KOPT-K1 (cell line): ENCODE data around the gene TBC1D24.

Experiments
- H3K27ac ChIP-seq: fragments of 200-600 bp; sonication (generic); 2 replicates; pipeline ENCODE4 v1.5.1; 2016; ENCODE audit warnings: antibody characterized with exemption, mild to moderate bottlenecking, low read depth, low read length; ENCODE audit not compliant: poor library complexity, severe bottlenecking
- H3K36me3 ChIP-seq: fragments of 200-600 bp; sonication (generic); 2 replicates; pipeline ENCODE4 v1.5.1; 2017; ENCODE audit warnings: antibody characterized with exemption, mild to moderate bottlenecking, low read length, moderate library complexity; ENCODE audit not compliant: insufficient read depth
- H3K9me3 ChIP-seq: fragments of 200-600 bp; sonication (generic); 2 replicates; pipeline ENCODE4 v1.5.1; 2017; ENCODE audit warnings: antibody characterized with exemption, low read length, mild to moderate bottlenecking; ENCODE audit not compliant: insufficient read depth, poor library complexity, severe bottlenecking

Gene TBC1D24

DNA sequence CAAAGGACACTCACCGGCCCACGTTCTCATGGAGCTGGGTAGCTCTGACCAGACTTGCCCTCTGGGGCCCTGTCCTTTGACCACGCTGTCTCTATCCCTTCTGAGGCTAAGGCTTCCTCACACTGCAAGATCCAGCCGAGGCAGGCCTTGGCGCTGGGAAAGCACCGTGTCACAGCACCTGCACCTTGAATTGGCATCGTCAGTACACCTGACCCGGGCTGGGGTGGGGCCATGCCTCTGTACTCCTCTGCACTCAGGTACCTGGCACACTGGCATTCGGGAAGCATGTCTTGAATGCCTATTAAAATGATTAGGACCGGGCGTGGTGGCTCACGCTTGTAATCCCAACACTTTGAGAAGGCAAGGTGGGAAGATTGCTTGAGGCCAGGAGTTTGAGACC lies 6.0 kb downstream of the TBC1D24 start:
- Histone ChIP-seq H3K36me3 (no peaks in the 10 kb centered on the region), H3K9me3 (no peaks in the 10 kb centered on the region), H3K27ac (no peak overlapping the region)

DNA sequence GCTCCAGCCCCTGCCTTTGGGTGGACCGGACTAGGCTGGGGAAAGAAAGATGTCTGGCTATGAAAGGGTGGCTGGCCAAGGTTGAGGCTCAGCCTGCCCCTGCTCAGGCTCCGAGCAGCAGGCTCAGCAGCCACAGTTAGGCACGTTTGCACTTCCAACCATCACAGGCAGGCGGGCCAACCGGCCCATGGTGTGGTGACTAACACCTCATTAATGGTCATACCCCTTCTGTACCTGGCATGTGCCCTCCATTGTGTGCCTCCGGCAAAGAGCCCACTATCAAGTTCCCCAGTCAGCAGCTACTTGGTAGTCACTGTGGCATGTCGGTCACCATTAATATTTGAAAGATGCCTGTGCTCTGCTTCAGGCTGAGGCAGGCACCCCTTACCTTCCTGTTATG lies 6.7 kb downstream of the TBC1D24 start:
- Histone ChIP-seq H3K27ac (no peak overlapping the region), H3K9me3 (no peaks in the 10 kb centered on the region), H3K36me3 (no peaks in the 10 kb centered on the region)

- H3K9me3 ChIP-seq: no peaks in the 10 kb centered on the region
- no peaks in the 10 kb centered on the region for H3K36me3 ChIP-seq
- H3K27ac ChIP-seq: no peak overlapping the region
These were observed 7.3 kb downstream of the TBC1D24 start for GRCh38 chr16:2482249-2482648.

GRCh38 chr16:2482708-2483534 lies 8.0 kb downstream of the TBC1D24 start:
- H3K36me3 ChIP-seq: no peaks in the 10 kb centered on the region
- no peak overlapping the region for H3K27ac ChIP-seq
- H3K9me3 ChIP-seq: no peaks in the 10 kb centered on the region

DNA sequence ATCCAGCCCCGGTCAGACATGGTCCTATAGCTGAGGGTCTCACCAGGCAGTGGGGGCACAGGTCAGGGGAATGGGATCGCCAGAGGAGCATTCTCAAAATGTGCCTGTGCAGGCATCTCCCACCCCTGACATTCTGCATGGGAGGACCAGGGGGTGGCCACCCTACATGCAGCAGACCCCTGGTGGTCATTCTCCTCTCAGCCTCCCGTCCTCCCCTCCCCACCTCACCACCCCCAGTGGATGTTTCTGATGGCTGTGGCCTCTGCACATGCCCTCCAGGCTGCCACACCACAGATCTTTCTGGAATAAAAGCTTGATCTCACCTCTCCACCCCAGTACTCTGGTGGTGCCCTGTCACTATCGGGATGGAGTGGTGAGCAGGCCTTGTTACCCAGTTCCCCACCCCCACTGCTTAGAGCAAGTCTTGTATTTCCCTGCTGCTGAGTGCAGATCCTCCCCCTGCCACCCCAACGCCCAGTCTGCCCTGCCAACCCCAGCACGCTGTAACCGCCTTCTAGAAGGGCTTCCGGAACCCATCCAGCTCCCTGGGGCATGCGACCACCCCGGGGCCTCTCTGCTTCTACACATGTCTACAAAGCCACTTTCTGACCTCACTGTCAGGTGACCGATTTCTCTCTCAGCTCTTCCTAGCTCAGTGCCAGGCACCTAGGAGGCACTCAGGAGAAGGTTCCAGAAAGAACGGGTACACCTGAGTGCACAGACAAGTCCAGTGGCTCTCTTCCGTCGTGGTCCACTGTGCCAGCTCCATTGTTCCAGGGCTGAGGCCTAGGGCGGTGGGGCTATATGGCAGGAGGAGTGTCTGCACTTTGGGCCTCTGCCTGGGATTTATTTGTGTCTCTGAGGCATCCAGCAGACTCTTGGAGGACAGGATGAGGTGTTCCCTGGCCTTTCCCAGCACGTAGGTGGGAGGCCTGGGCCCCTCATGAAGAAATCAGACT lies 9.3 kb downstream of the TBC1D24 start:
- Histone ChIP-seq H3K9me3 (no peaks in the 10 kb centered on the region), H3K36me3 (no peaks in the 10 kb centered on the region), H3K27ac (no peak overlapping the region)

GRCh38 chr16:2484898-2485508 lies 10.1 kb downstream of the TBC1D24 start:
- H3K9me3 ChIP-seq: no peaks in the 10 kb centered on the region
- no peaks in the 10 kb centered on the region for H3K36me3 ChIP-seq
- H3K27ac ChIP-seq: no peak overlapping the region

- no peaks in the 10 kb centered on the region for H3K36me3 ChIP-seq
- no peak overlapping the region for H3K27ac ChIP-seq
- no peaks in the 10 kb centered on the region for H3K9me3 ChIP-seq
These were observed 11.0 kb downstream of the TBC1D24 start for GRCh38 chr16:2485811-2486507.

GRCh38 chr16:2486645-2487516 lies 12.0 kb downstream of the TBC1D24 start:
- no peak overlapping the region for H3K27ac ChIP-seq
- H3K9me3 ChIP-seq: no peaks in the 10 kb centered on the region
- H3K36me3 ChIP-seq: no peaks in the 10 kb centered on the region

DNA sequence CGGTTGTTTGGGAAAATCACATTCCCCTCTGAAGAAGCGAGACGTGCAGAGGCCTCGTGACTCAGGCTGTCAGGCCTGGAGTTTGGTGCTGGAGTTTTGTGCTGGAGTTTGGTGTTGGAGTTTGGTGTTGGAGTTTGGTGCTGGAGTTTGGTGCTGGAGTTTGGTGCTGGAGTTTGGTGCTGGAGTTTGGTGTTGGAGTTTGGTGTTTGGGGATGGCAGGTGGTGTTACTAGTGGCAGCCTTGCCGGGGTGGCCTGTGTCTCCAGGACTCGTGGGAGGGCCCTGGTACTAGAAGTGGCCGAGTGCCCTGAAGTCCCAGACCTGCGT lies 12.6 kb downstream of the TBC1D24 start:
- Histone ChIP-seq H3K27ac (no peak overlapping the region), H3K36me3 (no peaks in the 10 kb centered on the region), H3K9me3 (no peaks in the 10 kb centered on the region)

DNA sequence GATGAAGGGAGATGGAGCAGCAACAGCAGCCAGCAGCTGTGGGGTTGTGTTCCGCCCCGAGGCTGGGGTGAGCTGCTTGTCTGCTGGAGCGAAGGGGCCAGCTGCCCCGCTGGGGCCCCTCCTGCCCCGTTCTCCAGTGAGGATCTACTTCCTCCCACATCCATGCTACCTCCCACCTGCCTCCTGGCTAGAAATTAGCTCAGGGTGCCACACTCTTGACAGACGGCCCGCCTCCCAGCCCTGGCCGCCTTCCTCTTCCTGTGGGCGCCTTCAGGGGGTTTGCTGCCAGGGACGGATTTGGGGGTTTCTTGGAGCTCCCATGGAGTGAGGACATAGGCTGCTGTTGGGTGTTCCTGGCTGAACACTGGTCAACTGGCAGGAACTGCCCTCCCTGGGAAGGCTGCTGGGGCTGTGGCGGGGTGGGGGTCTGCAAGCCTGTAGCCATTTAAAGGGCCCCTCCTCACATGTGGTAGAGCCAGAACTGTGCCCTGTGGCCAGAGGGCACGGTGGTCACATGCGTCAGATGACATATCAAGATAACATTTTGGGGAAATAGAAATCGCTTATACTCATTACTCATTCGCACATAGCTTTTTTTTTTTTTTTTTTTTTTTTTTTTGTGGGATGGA lies 13.1 kb downstream of the TBC1D24 start:
- no peaks in the 10 kb centered on the region for H3K9me3 ChIP-seq
- no peaks in the 10 kb centered on the region for H3K36me3 ChIP-seq
- peak overlapping the region; percentile 0 for H3K27ac ChIP-seq

DNA sequence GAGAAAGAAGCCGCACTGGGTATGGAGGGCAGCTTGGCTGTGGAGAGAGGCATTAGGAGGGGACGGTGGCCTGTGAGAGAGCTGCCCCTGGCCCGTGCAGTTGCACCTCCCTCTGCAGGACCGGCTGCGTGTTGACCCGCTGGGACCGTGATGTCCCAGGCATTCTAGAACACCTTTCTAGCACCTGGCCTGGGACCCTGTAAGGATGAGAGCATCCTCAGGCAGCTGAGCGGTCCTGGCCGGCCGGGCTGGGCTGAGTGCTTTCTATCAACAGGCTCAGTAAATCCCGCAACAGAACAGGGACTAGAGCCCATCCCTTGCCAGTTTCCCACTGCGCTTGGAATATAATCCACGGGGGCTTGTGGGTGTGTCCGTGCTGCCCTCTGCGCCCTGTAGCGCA lies 14.7 kb downstream of the TBC1D24 start:
- Histone ChIP-seq H3K36me3 (no peaks in the 10 kb centered on the region; the same call in 1 of the 2 replicates), H3K9me3 (no peaks in the 10 kb centered on the region), H3K27ac (no peak overlapping the region)

DNA sequence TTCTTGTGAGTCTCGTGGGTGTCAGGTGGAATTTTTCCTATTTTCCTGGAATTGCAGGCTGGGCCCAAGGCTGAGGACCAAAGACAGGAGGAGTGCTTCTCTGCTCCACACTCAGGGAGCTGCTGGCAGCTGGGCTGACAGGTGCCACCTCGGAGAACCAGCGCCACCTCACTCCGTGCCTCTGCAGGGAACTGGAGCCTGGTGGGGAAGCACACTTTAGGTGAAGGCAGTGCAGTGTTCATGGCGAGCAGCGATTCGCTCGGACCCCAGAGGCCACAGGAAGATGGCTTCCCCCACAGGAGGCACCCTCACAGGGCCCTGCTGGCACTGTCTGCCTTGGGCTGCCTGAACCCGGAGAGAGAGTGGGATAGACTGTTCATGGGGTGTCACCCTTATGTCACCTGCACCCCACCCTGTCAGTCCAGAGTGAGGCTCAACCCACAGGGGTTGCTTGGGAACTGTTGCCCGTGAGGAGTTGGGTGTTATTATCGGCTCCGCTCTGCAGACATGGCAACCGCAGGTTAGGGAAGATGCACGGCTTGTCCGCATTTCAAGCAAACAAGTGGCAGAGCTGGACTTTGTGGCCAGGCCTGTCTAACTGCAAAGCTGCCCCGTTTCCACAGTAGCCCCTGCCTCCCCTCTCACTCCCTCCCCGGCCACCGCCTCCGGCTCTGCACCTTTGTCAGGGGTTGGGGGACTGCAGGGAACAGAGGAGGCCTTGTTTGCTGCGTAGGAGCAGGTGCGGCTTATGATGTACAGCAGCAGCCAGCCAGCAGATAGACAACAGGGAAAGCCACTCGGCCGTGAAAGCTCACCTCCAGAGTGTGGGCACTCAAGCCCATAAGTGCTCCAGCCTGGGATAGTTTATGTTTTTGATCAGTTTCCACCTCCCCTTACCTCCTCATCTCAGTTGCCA lies 15.5 kb downstream of the TBC1D24 start:
- H3K9me3 ChIP-seq: no peaks in the 10 kb centered on the region
- H3K36me3 ChIP-seq: no peaks in the 10 kb centered on the region; the same call in 1 of the 2 replicates
- H3K27ac ChIP-seq: no peak overlapping the region

DNA sequence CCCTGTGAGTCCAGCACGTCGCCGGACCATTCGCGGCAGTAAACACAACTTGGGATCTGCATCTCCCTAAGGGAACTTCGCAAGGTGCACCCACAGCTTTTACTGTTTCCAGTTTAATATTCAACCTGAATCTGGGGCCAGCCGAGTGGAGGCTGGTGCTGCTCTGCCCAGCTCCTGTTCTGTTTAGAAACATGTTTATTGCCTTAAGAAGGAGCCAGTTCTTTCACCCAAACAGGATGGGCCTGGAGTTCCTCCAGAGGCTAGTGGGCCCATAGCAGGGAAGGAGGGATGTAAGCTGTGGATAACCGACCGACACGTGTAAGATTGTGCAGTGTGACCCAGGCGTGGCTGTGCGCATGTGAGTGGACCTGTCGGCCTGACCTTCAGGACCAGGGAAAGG lies 17.4 kb downstream of the TBC1D24 start:
- Histone ChIP-seq H3K27ac (no peak overlapping the region), H3K36me3 (peaks cover 15% of the 10 kb centered on the region), H3K9me3 (no peaks in the 10 kb centered on the region)
